MV-4-11 (cell line): ENCODE measurements around the gene PAK5.

ENCODE experiments used
- DNase-seq: peaks from one replicate; lab custom pipeline; 2025; lab: John Stamatoyannopoulos, UW

Gene PAK5

DNA sequence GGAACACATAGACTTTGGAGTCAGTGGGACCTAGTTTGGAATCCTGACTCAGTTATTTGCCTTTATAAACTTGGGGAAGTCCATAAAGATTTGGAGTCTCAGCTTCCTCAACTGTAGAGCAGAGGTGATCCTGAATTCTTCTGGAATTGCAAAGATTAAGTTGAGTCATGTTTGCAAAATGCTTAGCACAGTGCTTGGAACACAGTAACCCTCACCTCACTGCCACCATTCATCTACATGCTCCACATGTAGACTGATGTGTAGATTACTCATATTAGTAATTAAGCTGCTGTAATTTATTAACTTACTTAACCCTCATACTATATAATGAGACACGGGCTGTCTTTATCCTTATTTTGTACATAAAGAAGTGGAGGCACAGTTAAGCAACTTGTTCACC is 263.0 kb downstream of the PAK5 start:
- DNase-seq: no peak

DNA sequence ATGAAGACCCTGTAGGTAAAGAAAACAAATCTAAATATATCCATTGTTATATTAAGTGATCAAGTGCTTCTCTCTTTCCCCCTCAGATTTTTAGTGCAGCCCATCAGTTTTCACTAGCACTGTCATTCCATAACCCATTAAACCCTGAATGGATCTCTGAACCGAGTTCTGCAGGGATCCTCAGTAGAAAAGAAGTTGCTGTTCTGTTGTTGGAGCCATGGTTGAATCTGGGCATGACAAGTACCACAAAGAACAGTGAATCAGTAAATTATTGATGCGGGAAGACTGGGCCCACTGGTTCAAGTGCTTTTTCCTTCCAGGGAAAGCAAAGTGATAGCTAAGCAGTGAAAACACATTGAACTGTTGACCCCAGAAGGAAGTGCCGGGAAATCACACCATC is 264.1 kb downstream of the PAK5 start:
- DNase-seq: no peak

DNA sequence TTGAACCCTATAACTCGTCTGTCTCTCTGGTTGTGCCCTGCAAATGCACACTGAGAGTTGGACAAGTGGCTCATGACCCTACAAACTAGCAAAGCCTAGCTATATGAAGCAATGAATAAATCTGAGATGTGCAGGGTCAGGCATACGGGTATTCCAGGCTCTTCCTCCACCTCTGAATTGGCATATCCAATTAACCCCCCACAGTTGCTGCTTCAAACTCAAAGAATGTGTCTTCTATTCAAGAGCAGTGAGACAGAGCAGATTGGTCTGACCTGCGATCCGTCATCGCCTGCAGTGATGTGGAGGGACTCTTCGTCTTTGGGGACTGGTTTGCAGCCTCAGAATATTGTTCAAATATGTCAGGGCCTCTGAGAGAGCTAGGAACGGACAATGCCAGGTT is 264.7 kb downstream of the PAK5 start:
- no peak for DNase-seq

DNA sequence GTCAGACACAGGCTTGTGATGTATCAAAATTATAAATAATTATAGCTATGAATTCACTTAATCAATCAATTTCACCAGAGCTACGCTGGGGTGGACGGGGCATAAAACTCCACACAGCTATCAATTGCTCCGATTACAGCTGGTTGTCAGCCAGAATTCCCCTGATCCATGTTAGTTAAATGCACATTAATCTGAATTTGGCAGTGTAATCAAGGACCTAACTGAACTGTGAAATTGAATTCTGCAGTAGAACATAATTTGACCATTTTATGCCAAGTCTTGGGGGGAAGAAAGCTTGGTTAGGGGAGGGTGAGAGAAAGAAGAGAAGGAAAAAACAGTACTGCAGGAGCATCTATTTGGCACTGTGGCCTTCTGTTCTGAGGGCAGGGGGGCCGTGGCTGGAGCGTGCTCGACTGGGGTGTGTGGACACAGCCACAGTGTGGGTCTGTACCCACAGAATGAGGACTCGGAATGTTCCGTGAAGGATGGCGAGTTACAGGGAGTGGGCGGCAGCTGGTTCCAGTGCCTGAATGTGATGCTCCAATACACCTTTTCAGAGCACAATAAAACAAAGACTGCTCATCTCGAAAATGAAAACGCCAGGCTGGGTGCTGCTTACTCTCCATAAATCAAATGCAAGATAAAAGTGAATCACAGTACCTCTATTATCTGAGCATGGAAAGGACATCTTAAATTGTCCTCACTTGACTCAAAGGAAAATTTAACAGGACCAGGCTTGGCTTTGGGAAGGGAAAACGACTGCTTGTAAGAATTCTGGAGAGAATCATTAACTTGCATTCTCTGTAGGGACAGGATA is 265.3 kb downstream of the PAK5 start:
- no peak for DNase-seq

GRCh38 chr20:9572670-9573069 is 266.2 kb downstream of the PAK5 start:
- DNase-seq: no peak

DNA sequence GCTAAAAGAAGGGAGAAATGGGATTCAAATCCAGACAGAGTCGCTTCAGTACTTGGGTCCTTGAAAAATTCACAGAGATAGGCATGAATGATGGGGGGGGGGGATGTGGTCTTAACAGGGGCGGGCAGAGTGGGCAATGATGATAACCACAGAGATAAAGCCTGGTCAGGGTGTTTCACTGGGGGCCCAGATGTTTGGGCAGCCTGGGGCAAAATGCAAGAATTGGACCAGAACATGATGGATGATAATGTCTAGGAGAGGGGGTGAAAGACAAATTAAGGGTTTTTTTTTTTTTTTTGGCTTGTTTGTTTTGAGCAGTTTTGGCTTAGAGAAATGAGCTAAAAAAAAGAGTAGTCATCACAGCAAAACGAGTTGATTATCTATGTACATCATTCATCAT is 267.1 kb downstream of the PAK5 start:
- no peak for DNase-seq

GRCh38 chr20:9570612-9571011 is 268.3 kb downstream of the PAK5 start:
- DNase-seq: no peak

- peak; percentile 16 for DNase-seq
These were observed 271.9 kb downstream of the PAK5 start for GRCh38 chr20:9566977-9567376.

- no peak for DNase-seq
These were observed 272.8 kb downstream of the PAK5 start for GRCh38 chr20:9565910-9566550.

- no peak for DNase-seq
These were observed 281.5 kb downstream of the PAK5 start for GRCh38 chr20:9557411-9557810.

DNA sequence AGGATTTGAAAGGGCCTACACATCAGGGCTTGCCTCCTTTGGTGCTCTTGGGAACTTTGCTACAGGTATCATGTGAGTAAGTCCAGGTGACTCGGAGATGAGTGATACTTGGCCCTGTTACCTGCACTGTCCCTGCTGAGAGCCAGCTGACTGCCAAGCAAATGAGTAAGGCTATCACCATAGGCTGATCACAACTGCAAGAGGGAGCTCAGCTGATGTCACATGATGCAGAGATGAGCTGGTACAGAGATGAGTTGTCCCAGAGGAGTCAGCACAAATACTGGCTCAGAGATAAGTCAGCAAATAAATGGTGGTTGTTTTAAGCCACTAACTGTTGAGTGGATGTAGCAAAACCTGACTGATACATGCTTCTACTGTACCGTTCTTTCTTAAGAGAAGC is 283.1 kb downstream of the PAK5 start:
- DNase-seq: no peak

GRCh38 chr20:9551808-9552550 is 286.9 kb downstream of the PAK5 start:
- DNase-seq: peak; percentile 88

GRCh38 chr20:9550871-9551270 is 288.0 kb downstream of the PAK5 start:
- DNase-seq: no peak

GRCh38 chr20:9550283-9550682 is 288.6 kb downstream of the PAK5 start:
- DNase-seq: no peak

GRCh38 chr20:9543214-9543613 is 295.7 kb downstream of the PAK5 start:
- DNase-seq: no peak

DNA sequence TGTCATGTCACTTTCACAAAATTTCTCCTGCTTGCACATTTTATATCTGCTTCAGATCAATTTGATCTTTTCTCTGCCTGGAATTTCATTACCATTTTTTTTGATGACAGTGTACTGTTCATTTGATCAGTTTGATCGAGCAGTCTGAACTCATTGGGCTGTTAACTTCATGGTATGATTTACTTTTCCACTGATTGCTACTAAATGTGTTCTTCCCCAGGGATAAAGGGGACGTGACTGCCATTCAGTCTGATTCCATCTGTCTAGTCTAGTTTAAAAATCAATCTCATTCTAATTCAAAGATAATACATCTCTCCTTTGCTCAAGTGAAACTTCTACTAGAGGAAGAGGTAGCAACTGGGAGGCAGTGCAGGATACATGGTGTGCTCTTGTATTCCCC is 303.4 kb downstream of the PAK5 start:
- no peak for DNase-seq

DNA sequence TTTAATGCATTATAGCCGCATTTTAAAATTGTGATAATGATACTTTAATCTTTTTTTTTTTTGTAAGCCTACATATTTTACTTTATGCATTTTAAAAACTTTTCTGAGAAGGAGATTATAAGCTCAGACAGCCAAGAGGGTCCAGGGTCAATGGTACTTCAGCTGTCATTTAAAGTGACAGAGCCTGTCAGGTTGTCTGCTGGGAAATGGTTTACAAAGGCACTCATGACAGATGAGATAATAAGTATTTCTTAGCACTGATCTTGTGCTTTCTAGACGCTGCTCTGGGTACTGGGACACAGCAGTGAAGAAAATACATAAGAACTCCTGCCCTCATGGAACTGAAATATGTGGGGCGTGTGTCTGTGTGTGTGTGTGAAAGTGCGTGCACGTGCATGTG is 304.9 kb downstream of the PAK5 start:
- no peak for DNase-seq

DNA sequence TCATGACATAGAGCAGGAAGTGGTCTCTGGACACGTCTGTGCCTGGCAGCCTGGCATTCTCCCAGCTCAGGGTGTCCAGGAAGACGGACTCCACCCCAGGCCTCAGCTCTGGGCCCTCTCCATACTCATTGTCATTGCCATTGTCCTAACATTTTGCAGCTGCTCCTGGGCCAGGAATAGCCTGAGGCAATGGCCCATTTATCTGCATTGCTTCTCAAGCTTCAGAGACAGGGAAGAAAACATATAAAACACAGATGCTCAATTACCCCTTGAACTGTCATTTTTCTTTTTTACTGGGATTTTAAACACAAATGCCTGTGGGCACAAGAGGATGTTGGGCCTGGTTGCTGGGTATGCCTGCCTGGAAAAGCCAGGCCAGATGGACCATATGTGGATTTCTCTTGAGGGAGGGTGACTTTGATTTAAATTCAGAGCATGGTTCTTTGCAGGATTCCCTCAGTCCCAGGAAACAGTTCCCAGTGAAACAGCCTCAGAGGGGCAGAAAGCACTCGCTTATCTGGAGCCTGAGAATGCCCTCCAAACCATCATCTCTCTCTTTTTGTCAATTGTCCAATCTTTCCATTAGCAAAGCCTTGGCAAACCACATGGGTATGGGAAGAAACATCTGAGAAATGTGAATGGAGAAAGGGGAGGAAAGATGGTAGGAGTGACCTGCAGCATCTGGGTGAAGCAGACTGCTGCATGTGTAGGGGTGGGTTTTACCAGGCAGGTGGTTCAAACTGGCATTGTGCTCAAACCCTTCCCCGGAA is 306.6 kb downstream of the PAK5 start:
- DNase-seq: no peak

GRCh38 chr20:9531581-9531980 is 307.3 kb downstream of the PAK5 start:
- DNase-seq: no peak

- peak; percentile 75 for DNase-seq
These were observed 315.2 kb downstream of the PAK5 start for GRCh38 chr20:9523636-9524035.

DNA sequence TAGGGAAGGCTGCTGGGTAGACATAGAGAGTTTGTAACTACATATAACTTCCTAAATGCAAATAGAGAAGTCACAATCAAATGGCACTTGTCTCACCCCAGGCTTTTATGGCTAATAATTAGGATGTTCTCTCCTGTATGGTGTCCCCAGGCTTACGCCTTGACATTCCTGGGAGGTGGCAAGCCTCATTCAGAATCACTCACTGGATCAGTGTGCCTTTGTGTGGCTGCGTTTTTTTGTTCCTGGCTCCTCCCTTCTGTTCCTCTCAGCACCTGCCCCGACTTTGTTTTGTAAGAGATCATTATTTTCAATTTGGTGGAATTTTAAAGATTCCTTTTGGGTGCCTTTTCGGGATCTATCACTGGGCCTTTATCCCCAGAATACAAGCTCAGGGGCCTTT is 318.8 kb downstream of the PAK5 start:
- no peak for DNase-seq

GRCh38 chr20:9518576-9519175 is 320.2 kb downstream of the PAK5 start:
- no peak for DNase-seq
